Central memory CD4-positive, alpha-beta T cell (primary cell): Measurements from ENCODE around the gene BRAF.
A peak's percentile ranks its signal among the peaks of the same experiment; 100 is the strongest.
"Not testable (repeated sequence)": the region's sequence is repeated elsewhere in the genome, so short reads cannot be mapped to it uniquely, and the experiment has no call there.

Experiments
- DNase-seq: peaks from one replicate; pipeline ENCODE4 v3.0.0; 2022

Gene BRAF

DNA sequence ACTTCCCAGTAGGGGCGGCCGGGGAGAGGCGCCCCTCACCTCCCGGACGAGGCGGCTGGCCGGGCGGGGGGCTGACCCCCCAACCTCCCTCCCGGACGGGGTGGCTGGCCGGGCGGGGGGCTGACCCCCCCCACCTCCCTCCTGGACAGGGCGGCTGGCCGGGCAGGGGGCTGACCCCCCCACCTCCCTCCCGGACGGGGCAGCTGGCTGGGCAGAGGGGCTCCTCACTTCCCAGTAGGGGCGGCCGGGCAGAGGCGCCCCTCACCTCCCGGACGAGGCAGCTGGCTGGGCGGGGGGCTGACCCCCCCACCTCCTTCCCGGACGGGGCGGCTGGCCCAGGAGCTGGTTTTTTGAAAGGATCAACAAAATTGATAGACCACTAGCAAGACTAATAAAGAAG is 161.6 kb downstream of the BRAF start:
- not testable (repeated sequence) for DNase-seq

DNA sequence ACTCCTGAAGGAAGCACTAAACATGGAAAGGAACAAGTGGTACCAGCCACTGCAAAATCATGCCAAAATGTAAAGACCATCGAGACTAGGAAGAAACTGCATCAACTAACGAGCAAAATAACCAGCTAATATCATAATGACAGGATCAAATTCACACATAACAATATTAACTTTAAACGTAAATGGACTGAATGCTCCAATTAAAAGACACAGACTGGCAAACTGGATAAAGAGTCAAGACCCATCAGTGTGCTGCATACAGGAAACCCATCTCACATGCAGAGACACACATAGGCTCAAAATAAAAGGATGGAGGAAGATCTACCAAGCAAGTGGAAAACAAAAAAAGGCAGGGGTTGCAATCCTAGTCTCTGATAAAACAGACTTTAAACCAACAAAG is 163.4 kb downstream of the BRAF start:
- DNase-seq = not testable (repeated sequence)

DNA sequence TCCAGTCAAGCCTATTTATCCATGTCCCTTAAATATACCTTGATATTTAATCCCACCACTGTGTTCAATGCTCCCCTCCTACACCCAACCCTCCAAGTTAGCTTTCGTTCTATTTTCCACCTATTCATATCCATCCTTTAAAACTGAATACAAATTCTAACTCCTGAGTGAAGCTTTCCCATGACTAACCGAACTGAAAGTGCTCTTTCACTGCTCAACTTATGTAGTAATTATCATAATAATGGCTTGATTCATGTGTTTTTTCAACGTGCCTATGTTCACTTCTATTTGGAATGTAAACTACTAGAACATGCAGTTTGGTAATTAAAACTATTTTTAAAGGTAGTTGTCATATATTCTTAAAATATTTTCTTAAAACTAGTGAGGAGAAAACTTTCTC is 170.2 kb downstream of the BRAF start:
- no peak for DNase-seq

- no peak for DNase-seq
Observed at GRCh38 chr7:140752533-140752932, 172.2 kb downstream of the BRAF start.

DNA sequence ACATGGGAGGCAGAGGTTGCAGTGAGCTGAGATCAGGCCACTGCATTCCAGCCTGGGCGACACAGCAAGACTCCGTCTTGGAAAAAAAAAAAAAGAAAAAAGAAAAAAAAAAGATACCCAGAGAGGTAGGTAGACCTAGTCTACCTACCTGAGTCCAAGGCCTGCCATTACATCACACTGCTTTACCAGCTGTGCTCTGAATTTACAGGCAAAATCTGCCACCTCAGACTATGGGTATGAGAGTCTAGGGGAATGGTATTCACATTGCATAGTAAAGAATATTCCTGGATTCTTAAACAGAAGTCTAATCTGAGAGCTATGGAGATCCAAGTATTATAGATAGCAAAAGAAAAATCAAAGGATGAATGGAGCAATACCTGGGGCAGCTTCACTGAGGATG is 178.0 kb downstream of the BRAF start:
- no peak for DNase-seq

- DNase-seq = no peak
Observed at GRCh38 chr7:140745266-140746058, 179.3 kb downstream of the BRAF start.

GRCh38 chr7:140744005-140744404 is 180.7 kb downstream of the BRAF start:
- no peak for DNase-seq

- not testable (repeated sequence) for DNase-seq
Observed at GRCh38 chr7:140743255-140743654, 181.5 kb downstream of the BRAF start.

DNA sequence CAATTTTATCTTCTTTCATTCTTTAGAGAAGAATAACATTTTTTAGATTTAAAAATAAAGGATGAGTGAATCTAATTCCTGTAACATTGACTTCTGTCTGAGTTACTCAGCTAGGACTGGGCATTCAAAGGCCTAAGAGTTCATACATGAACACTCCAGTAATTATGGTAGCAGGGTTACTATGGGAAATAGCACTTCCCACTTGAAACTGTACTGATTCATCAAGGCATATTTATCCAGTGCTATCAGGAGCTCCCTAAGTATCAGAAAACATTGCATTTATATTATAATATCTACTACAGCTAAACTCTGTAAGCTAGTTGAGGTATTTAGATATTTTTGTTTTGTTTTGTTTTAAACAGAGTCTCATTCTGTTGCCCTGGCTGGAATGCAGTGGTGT is 186.4 kb downstream of the BRAF start:
- no peak for DNase-seq

DNA sequence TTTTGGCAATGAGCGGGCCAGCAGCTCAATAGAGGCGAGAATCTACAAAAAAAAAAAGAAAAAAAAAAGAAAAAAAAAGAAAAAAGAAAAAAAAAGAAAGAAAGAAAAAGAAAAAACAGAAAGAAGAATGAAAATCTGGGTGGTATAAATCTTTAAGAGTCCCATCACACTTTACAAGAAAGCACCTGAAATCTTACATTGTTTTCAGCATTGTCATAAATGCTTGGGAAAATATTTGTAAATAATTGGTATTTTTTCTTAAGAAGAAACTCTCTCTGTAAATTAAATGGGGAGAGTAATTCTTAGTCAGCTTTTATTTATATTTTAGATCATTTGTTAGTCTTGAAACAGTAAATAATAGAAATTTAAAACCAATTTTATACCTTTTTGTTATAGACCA is 190.0 kb downstream of the BRAF start:
- no peak for DNase-seq

DNA sequence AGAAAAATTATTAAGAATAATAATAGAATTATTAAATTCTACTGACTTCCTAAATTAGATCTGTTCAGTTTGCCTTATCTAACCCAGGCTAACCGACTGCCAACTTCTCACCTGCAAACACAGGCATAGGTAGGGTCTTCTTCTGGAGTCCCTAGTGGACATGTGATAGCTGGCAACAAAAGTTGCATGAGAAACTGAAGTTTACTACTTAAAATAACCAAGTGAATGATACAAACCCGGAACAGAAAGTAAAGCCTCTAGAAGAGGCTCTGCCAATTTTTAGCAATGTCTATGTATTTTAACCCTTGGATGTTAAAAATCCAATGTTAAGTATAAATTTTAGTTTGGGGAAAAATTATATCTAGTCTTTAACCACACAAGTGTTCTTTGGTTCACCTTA is 190.6 kb downstream of the BRAF start:
- no peak for DNase-seq

GRCh38 chr7:140732416-140732815 is 192.3 kb downstream of the BRAF start:
- DNase-seq = no peak

- no peak for DNase-seq
Observed at GRCh38 chr7:140726281-140726680, 198.4 kb downstream of the BRAF start.

DNA sequence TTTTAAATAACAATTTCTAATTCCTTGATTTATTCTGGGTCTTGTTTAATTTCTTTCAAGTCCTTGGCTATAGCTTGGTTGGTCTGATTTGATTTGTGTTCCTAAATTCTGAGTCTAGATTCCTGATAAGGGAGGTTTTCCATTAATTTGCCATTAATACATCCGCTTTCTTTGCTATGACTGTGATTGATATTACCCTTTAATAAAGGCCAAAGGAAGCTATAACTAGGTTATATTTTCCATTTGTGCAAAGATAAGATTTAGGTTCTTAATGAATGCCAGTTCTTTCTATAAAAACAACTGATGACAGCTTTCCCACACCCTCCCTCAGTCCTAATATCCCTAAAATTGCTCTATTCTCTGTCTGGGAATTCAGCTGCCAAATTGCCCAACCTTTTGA is 200.0 kb downstream of the BRAF start:
- DNase-seq = no peak

GRCh38 chr7:140723574-140723973 is 201.2 kb downstream of the BRAF start:
- no peak for DNase-seq

DNA sequence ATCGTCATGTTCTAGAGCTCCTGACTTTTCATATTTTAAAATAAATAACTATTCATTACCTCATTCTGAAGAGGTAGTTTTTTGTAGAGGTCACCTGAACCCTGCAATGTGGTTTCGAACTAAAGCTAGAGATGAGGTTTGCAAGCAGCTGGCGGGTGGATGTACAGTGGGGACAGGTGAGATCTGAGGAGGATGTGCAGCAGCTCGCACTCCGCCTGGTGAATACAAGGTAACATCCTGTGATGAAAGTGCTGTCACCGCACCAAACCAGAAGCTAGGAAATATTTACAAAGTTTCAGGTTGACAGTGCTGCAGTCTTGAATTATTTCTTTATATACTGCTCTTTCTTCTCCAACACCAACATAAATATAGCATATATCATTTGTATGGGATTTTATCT is 201.7 kb downstream of the BRAF start:
- DNase-seq = peak; percentile 35

DNA sequence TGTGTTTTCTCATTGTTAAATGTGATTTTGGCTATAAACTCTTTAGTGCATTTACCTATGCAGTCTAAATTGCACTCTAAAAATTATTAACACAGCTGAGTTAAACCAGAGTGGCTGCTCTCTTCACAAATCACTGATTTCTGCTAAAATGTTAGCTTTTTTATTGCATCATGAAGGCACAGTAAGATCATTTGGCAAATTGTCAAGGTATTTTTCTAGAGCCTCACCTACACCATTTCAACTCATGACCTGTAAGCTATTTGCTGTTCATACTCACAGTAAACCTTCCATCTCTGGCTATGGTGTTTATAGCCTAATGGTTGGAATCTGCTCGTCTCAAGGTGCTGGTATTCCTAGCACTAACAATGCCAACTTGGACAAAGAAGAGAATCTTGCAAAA is 202.5 kb downstream of the BRAF start:
- no peak for DNase-seq

- DNase-seq = no peak
Observed at GRCh38 chr7:140719721-140720120, 205.0 kb downstream of the BRAF start.

- DNase-seq = no peak
Observed at GRCh38 chr7:140714331-140715040, 210.2 kb downstream of the BRAF start.

DNA sequence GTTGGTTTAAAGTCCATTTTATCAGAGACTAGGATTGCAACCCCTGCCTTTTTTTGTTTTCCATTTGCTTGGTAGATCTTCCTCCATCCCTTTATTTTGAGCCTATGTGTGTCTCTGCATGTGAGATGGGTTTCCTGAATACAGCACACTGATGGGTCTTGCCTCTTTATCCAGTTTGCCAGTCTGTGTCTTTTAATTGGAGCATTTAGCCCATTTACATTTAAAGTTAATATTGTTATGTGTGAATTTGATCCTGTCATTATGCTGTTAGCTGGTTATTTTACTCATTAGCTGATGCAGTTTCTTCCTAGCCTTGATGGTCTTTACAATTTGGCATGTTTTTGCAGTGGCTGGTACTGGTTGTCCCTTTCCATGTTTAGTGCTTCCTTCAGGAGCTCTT is 212.3 kb downstream of the BRAF start:
- not testable (repeated sequence) for DNase-seq

GRCh38 chr7:140708764-140709163 is 216.0 kb downstream of the BRAF start:
- DNase-seq = not testable (repeated sequence)

DNA sequence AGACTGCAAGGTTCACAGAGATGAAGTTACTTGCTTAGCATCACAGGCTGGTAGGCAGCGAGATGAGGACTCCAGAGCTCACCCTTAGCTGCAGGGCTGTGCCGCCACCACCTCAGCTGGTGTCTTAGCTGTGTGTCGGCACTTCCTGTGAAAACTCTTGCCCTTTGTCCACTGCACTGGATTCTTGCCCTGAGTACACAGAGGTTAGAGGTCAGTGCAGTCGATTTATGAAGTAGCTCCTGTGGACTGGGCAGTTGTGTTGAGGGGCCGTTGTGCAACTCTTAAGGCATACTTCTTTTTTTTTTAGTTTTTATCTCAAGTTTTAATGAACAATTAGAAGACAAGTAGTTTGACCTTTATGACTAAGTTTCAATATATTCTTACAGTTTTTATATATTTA is 217.6 kb downstream of the BRAF start:
- no peak for DNase-seq

DNA sequence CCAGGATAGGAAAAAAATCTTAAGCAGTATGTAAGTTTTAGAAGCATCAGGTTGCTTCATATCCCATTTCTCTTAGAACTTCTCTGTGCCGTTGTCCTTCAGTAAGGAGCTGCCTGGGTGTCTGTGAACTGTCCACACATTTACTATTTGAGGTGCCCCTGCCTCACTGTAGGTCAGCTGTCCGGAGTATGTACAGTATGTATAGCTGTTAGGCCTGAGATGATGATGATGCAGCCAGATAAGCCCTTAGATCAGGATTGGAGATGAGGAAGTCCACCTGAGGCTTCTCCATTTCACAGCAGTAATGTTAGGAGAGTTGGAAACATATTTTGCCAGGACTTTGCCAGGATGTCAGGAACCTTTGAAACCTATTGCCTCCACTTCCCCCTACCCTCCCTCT is 220.5 kb downstream of the BRAF start:
- DNase-seq = no peak

DNA sequence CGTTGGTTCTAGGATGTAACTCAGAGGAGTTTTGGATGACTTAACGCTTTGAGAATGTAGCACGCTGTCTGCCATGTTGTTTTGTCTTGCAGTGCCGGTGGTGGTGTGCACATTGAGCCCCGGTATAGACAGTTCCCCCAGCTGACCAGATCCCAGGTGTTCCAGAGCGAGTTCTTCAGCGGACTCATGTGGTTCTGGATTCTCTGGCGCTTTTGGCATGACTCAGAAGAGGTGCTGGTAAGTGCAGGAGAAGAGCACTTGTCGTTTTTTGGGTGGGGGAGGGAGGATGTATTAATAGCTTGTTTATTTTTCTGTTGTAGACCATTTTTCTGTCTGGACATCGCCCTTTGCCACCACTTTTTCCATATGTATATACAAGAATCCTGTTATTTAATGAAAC is 222.0 kb downstream of the BRAF start:
- DNase-seq = no peak

DNA sequence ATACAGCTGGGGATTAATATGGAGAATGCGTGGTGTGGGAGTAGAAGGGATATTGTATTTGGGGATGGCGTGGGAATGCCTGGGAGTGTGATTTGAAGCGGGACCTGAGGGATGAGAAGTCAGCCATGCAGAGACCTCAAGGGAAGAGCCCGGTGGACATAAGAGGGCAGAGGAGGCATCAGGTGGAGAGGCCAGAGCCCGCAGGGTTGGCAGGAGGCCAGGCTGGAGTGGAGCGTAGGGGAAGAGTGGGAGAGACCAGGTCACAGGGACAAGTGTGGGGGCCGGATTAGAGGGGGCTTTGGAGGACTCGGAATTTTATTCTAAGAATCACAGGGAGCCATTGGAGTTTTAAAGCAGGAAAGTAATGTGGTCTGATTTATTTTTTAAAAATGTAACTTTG is 226.3 kb downstream of the BRAF start:
- no peak for DNase-seq
